ENCODE data around the gene ELOB.

The ELOB gene

GRCh38 chr16:2786826-2787151 is 9.7 kb upstream of the ELOB start:
- ChIA-PET CTCF (no interaction called here), POLR2A (no interaction called here)
- Histone ChIP-seq H3K9me3 (ENCODE audit: control insufficient read depth, insufficient read depth, low read depth, low read length) (no peaks in the 10 kb centered on the region), H3K4me3 (ENCODE audit: low read depth, low read length) (no peak overlapping the region), H3K36me3 (ENCODE audit: control insufficient read depth in 2 of 2, insufficient read depth in 1 of 2, low read length in 2 of 2) (no peaks in the 10 kb centered on the region), H3K27ac (ENCODE audit: extremely low read depth, low read depth, low read length) (no peak overlapping the region), H3K4me1 (ENCODE audit: control insufficient read depth, insufficient read depth, low read length) (no peaks in the 10 kb centered on the region)
- TF ChIP-seq KLF10 (tag by site-specific recombination; IDR thresholded peaks at IDR 0.05) (no peak), ZFP3 (tag by site-specific recombination; IDR thresholded peaks at IDR 0.05; ENCODE audit: low read depth) (no peak), CTCF (tag by site-specific recombination; IDR thresholded peaks at IDR 0.05) (no peak), ZNF354C (tag by site-specific recombination; IDR thresholded peaks at IDR 0.05; ENCODE audit: borderline replicate concordance, low read depth) (no peak), ZNF132 (tag by site-specific recombination; IDR thresholded peaks at IDR 0.05; ENCODE audit: borderline replicate concordance) (no peak), ZNF747 (tag by site-specific recombination; IDR thresholded peaks at IDR 0.05) (no peak), ZNF571 (tag by site-specific recombination; IDR thresholded peaks at IDR 0.05) (no peak), ZNF510 (tag by site-specific recombination; IDR thresholded peaks at IDR 0.05; ENCODE audit: insufficient replicate concordance) (no peak), EGR2 (tag by site-specific recombination; IDR thresholded peaks at IDR 0.05; ENCODE audit: low read depth) (no peak), KLF8 (tag by site-specific recombination; IDR thresholded peaks at IDR 0.05) (no peak), ZNF274 (IDR thresholded peaks at IDR 0.05; ENCODE audit: low read length) (no peak), ZNF274 (tag by site-specific recombination; IDR thresholded peaks at IDR 0.05; ENCODE audit: borderline replicate concordance) (no peak), ZSCAN18 (tag by site-specific recombination; IDR thresholded peaks at IDR 0.05) (no peak), HOXC10 (CRISPR knock-in tag; IDR thresholded peaks at IDR 0.05) (no peak), ZFP69B (tag by site-specific recombination; IDR thresholded peaks at IDR 0.05) (no peak), ZNF707 (tag by site-specific recombination; IDR thresholded peaks at IDR 0.05) (no peak)

- POLR2A ChIA-PET: no interaction called here
- no peaks in the 10 kb centered on the region for H3K9me3 ChIP-seq (ENCODE audit: control insufficient read depth, insufficient read depth, low read depth, low read length)
- H3K27ac ChIP-seq (ENCODE audit: extremely low read depth, low read depth, low read length): no peak overlapping the region
- H3K36me3 ChIP-seq (ENCODE audit: control insufficient read depth in 2 of 2, insufficient read depth in 1 of 2, low read length in 2 of 2): no peaks in the 10 kb centered on the region
- H3K4me1 ChIP-seq (ENCODE audit: control insufficient read depth, insufficient read depth, low read length): no peaks in the 10 kb centered on the region
- CTCF ChIA-PET: no interaction called here
- H3K4me3 ChIP-seq (ENCODE audit: low read depth, low read length): no peak overlapping the region
- TF ChIP-seq ZBTB17 (tag by site-specific recombination; IDR thresholded peaks at IDR 0.05) (0 out of 2 replicates have a peak, but pooled peaks have one; percentile 26), ZNF514 (tag by site-specific recombination; IDR thresholded peaks at IDR 0.05) (no peak), ZNF398 (tag by site-specific recombination; IDR thresholded peaks at IDR 0.05) (0 out of 2 replicates have a peak, but pooled peaks have one; percentile 34), GLIS1 (tag by site-specific recombination; IDR thresholded peaks at IDR 0.05) (peak; percentile 27), HIC1 (tag by site-specific recombination; IDR thresholded peaks at IDR 0.05) (peak; percentile 62; the same call in 1 of the 2 replicates), ZNF664 (tag by site-specific recombination; IDR thresholded peaks at IDR 0.05) (peak; percentile 90; the same call in 1 of the 2 replicates), ZEB2 (tag by site-specific recombination; IDR thresholded peaks at IDR 0.05) (0 out of 2 replicates have a peak, but pooled peaks have one; percentile 25), PRDM10 (tag by site-specific recombination; IDR thresholded peaks at IDR 0.05) (no peak), ZNF473 (tag by site-specific recombination; IDR thresholded peaks at IDR 0.05) (no peak)
Observed at GRCh38 chr16:2786061-2786825, 9.2 kb upstream of the ELOB start.
